ENCODE data around the gene NKX2-2. TPM values are rescaled to one million over a fixed set of nuclear protein-coding genes. Genes with fewer than 3 reads are reported as not detected.

The NKX2-2 gene
- 1 to 10 TPM in 1 of 4 donors, under 1 TPM in 2, not detected in 1; 0.60 to 2.2 (median 0.82) TPM for total RNA-seq

- H3K4me3 ChIP-seq: peak within 1 kb of the TSS in 1 of 4 donors; percentile 42
- H3K27me3 ChIP-seq: peaks cover 100% of the 10 kb centered on the region
- no peak for TF ChIP-seq POLR2A (IDR thresholded peaks at IDR 0.05)
- TF ChIP-seq POLR2AphosphoS5 (IDR thresholded peaks at IDR 0.05): no peak
- TF ChIP-seq, protein P1, sequence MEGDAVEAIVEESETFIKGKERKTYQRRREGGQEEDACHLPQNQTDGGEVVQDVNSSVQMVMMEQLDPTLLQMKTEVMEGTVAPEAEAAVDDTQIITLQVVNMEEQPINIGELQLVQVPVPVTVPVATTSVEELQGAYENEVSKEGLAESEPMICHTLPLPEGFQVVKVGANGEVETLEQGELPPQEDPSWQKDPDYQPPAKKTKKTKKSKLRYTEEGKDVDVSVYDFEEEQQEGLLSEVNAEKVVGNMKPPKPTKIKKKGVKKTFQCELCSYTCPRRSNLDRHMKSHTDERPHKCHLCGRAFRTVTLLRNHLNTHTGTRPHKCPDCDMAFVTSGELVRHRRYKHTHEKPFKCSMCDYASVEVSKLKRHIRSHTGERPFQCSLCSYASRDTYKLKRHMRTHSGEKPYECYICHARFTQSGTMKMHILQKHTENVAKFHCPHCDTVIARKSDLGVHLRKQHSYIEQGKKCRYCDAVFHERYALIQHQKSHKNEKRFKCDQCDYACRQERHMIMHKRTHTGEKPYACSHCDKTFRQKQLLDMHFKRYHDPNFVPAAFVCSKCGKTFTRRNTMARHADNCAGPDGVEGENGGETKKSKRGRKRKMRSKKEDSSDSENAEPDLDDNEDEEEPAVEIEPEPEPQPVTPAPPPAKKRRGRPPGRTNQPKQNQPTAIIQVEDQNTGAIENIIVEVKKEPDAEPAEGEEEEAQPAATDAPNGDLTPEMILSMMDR (IDR thresholded peaks at IDR 0.05): no peak
- no peak for TF ChIP-seq EP300 (IDR thresholded peaks at IDR 0.05; ENCODE audit: low read depth)
- H3K4me1 ChIP-seq: peaks cover 12 to 64% (median 48%) of the 10 kb centered on the region in 4 donors
- in situ Hi-C loops (cut with MboI; ENCODE audit: low pct_ligation_motif_present in 1 of 4, low pct_unique_long_range_greater_than_20kb in 1 of 4, low sequenced_read_pairs in 3 of 4) (loop anchor here in 3 of 4 donors (25.0 kb wide), 3 partner anchors 277 to 652 kb away; no protein-coding TSS in a partner anchor), intact Hi-C loops (cut with DNase I; ENCODE audit: low total_unique reads) (no loop called here)
- 6 to 7% methylated on average over 17 to 45 of the region's 45 CpGs for WGBS, 2 donors (ENCODE audit: low coverage in 1 of 2)
- no peak within 1 kb of the TSS for H3K27ac ChIP-seq
- H3K36me3 ChIP-seq: no peaks in the 10 kb centered on the region
- no peaks in the 10 kb centered on the region for H3K9me3 ChIP-seq
- DNase-seq: no peak
These were observed at the start of gene NKX2-2 for GRCh38 chr20:21513881-21514540. TSS of gene NKX2-2 (minus strand) at chr20:21514064. CDS start at chr20:21513669, 395 bp downstream.

- Histone ChIP-seq H3K27me3 (peaks cover 27% of the 10 kb centered on the region), H3K4me1 (no peaks in the 10 kb centered on the region), H3K27ac (no peak overlapping the region), H3K9me3 (no peaks in the 10 kb centered on the region), H3K36me3 (no peaks in the 10 kb centered on the region), H3K4me3 (no peak overlapping the region)
- intact Hi-C loops (cut with DNase I; ENCODE audit: low total_unique reads): no loop called here
- DNase-seq: no peak
- WGBS, 2 donors (ENCODE audit: low coverage in 1 of 2): 59 to 66% methylated on average over 5 of the region's 5 CpGs
- no peak for TF ChIP-seq POLR2AphosphoS5 (IDR thresholded peaks at IDR 0.05)
- in situ Hi-C loops (cut with MboI; ENCODE audit: low pct_ligation_motif_present in 1 of 4, low pct_unique_long_range_greater_than_20kb in 1 of 4, low sequenced_read_pairs in 3 of 4): no loop called here
These were observed 48.8 kb upstream of the NKX2-2 start for GRCh38 chr20:21562656-21563055.

GRCh38 chr20:21559305-21559704 is 45.4 kb upstream of the NKX2-2 start:
- H3K36me3 ChIP-seq: no peaks in the 10 kb centered on the region
- TF ChIP-seq POLR2A (IDR thresholded peaks at IDR 0.05) (no peak), POLR2AphosphoS5 (IDR thresholded peaks at IDR 0.05) (no peak)
- peaks cover 14% of the 10 kb centered on the region for H3K27me3 ChIP-seq
- intact Hi-C loops (cut with DNase I; ENCODE audit: low total_unique reads) (no loop called here), in situ Hi-C loops (cut with MboI; ENCODE audit: low pct_ligation_motif_present in 1 of 4, low pct_unique_long_range_greater_than_20kb in 1 of 4, low sequenced_read_pairs in 3 of 4) (no loop called here)
- 73 to 77% methylated on average over 5 to 7 of the region's 7 CpGs for WGBS, 2 donors (ENCODE audit: low coverage in 1 of 2)
- no peak for DNase-seq
- no peaks in the 10 kb centered on the region for H3K9me3 ChIP-seq
- no peak overlapping the region for H3K27ac ChIP-seq
- no peaks in the 10 kb centered on the region for H3K4me1 ChIP-seq
- no peak overlapping the region for H3K4me3 ChIP-seq

DNA sequence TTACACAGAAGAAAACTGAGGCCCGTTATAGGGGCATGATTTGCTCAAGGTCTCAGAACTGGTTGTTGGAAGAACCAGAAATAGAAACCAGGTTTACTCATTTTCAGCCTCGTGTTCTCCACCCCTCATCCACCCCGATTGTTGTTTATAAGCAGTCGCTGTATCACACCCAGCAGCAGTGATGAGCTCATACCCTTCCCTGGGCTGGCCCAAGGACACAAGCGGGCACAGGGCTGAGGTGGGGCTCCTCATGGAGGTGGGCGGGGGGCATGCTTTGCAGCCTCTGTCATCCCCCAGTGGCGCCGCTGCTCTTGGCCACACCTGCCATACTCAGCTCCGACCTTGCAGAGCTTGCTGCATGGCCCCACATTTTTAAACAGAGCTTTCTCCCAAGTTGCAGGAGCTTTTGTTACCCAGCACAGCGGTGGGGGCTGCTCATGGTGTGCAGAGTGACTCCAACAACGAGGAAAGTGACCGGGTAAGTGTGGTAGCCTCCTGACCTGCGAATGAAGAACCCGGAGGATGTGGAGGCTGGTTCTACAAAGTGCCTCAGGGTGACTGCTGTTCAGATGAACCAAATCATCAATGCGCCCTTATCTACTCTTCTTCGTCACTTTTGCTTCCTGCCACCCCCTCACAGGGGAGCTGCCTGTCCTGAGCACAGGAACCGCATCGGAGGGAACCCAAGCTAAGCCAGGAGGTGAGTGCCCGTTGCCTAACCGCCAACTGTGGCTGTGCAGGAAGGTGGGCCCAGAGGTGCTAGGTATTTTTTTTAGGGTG is 43.6 kb upstream of the NKX2-2 start:
- H3K9me3 ChIP-seq: no peaks in the 10 kb centered on the region
- intact Hi-C loops (cut with DNase I; ENCODE audit: low total_unique reads) (no loop called here), in situ Hi-C loops (cut with MboI; ENCODE audit: low pct_ligation_motif_present in 1 of 4, low pct_unique_long_range_greater_than_20kb in 1 of 4, low sequenced_read_pairs in 3 of 4) (no loop called here)
- H3K4me1 ChIP-seq: no peaks in the 10 kb centered on the region
- no peak overlapping the region for H3K4me3 ChIP-seq
- no peak for DNase-seq
- no peak overlapping the region for H3K27ac ChIP-seq
- peaks cover 23% of the 10 kb centered on the region for H3K27me3 ChIP-seq
- no peaks in the 10 kb centered on the region for H3K36me3 ChIP-seq
- 76 to 81% methylated on average over 6 to 20 of the region's 20 CpGs for WGBS, 2 donors (ENCODE audit: low coverage in 1 of 2)
- TF ChIP-seq, protein P1 (IDR thresholded peaks at IDR 0.05): no peak
- no peak for TF ChIP-seq POLR2AphosphoS5 (IDR thresholded peaks at IDR 0.05)
- TF ChIP-seq EP300 (IDR thresholded peaks at IDR 0.05; ENCODE audit: low read depth): no peak
- TF ChIP-seq POLR2A (IDR thresholded peaks at IDR 0.05): no peak

DNA sequence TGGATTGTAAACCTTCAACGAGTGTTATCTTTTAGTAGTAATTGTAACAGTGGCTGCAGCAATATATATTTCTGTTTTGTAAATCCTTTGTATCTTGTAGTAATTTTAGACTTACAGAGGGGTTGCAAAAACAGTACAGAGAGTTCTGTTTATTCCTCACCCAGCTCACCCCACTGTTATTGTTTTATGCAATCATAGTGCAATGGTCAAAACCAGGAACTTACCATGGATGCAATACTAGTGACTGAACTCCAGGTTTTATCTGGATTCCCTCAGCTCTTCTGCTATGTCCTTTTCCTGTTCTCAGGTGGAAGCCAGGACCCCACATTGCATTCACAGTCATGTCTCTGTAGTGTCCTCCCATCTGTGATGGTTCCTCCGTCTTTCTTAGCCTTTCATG is 42.5 kb upstream of the NKX2-2 start:
- intact Hi-C loops (cut with DNase I; ENCODE audit: low total_unique reads): no loop called here
- no peaks in the 10 kb centered on the region for H3K36me3 ChIP-seq
- no peak overlapping the region for H3K4me3 ChIP-seq
- 63 to 68% methylated on average over 2 of the region's 2 CpGs for WGBS, 2 donors (ENCODE audit: low coverage in 1 of 2)
- no peaks in the 10 kb centered on the region for H3K9me3 ChIP-seq
- in situ Hi-C loops (cut with MboI; ENCODE audit: low pct_ligation_motif_present in 1 of 4, low pct_unique_long_range_greater_than_20kb in 1 of 4, low sequenced_read_pairs in 3 of 4): no loop called here
- peaks cover 20% of the 10 kb centered on the region for H3K27me3 ChIP-seq
- TF ChIP-seq POLR2AphosphoS5 (IDR thresholded peaks at IDR 0.05) (no peak), POLR2A (IDR thresholded peaks at IDR 0.05) (no peak), EP300 (IDR thresholded peaks at IDR 0.05; ENCODE audit: low read depth) (no peak)
- TF ChIP-seq, protein P1 (IDR thresholded peaks at IDR 0.05): no peak
- no peak for DNase-seq
- H3K27ac ChIP-seq: no peak overlapping the region
- no peaks in the 10 kb centered on the region for H3K4me1 ChIP-seq
